PC-9 (cell line): ENCODE results near the gene ZNRF4. TPM values are rescaled to one million over a fixed set of nuclear protein-coding genes. Genes with fewer than 3 reads are reported as not detected.

Experiments used
- BruUV-seq: library from RNA; stranded (reverse); fragments of 400-500 nt; replicated peaks from 2 replicates; lab custom pipeline; 2021; lab: Mats Ljungman, UMichigan
- CTCF ChIA-PET: fragments of 300-600 bp; sonication (Branson Sonifier 250); formaldehyde crosslinking; loops from one replicate; lab custom pipeline; 2022; ENCODE audit warnings: antibody characterized with exemption; lab: Charles Lee
- POLR2A ChIA-PET: fragments of 300-600 bp; sonication (Branson Sonifier 250); formaldehyde crosslinking; loops from one replicate; lab custom pipeline; 2022; ENCODE audit warnings: antibody characterized with exemption; ENCODE audit not compliant: unreplicated experiment; lab: Charles Lee
- DNase-seq, 2 experiments: peaks; one replicate each; pipeline versions ENCODE4 v3.0.0 to v3.0.0-alpha.2; 2015 to 2022; ENCODE audit warnings: mixed read lengths in 1 of 2
- H2AFZ ChIP-seq: fragments of 200-600 bp; sonication (generic); 2 replicates; pipeline ENCODE4 v1.8.1; 2017; ENCODE audit warnings: antibody characterized with exemption
- H3F3A ChIP-seq: fragments of 200-600 bp; sonication (generic); 2 replicates; pipeline ENCODE4 v1.8.1; 2017; ENCODE audit warnings: antibody characterized with exemption, mild to moderate bottlenecking, low read depth; ENCODE audit not compliant: insufficient read depth
- H3K27ac ChIP-seq: fragments of 200-600 bp; sonication (generic); 2 replicates; pipeline ENCODE4 v1.6.1; 2016; ENCODE audit warnings: mixed run types
- H3K27me3 ChIP-seq: fragments of 200-600 bp; sonication (generic); 2 replicates; pipeline ENCODE4 v1.6.1; 2016; ENCODE audit warnings: low read depth, mixed run types; ENCODE audit not compliant: insufficient read depth
- H3K36me3 ChIP-seq: fragments of 200-600 bp; sonication (generic); 2 replicates; pipeline ENCODE4 v1.6.1; 2016; ENCODE audit warnings: low read depth, mixed run types
- H3K4me1 ChIP-seq: fragments of 200-600 bp; sonication (generic); replicated peaks from 2 replicates; pipeline ENCODE4 v1.6.1; 2016; ENCODE audit warnings: mixed run types; ENCODE audit not compliant: insufficient read depth
- H3K4me2 ChIP-seq: fragments of 200-600 bp; sonication (generic); 2 replicates; pipeline ENCODE4 v1.6.1; 2017; ENCODE audit warnings: mixed run types
- H3K4me3 ChIP-seq: fragments of 200-600 bp; sonication (generic); 2 replicates; pipeline ENCODE4 v1.6.1; 2016; ENCODE audit warnings: mixed run types
- H3K79me2 ChIP-seq: fragments of 200-600 bp; sonication (generic); 2 replicates; pipeline ENCODE4 v1.6.1; 2017; ENCODE audit warnings: low read depth, mixed run types
- H3K9me2 ChIP-seq: fragments of 200-600 bp; sonication (generic); 2 replicates; pipeline ENCODE4 v1.8.1; 2017; ENCODE audit warnings: mild to moderate bottlenecking; ENCODE audit not compliant: insufficient read depth
- H3K9me3 ChIP-seq: fragments of 200-600 bp; sonication (generic); 2 replicates; pipeline ENCODE4 v1.8.1; 2016; ENCODE audit warnings: low read depth; ENCODE audit not compliant: insufficient read depth
- H4K20me1 ChIP-seq: fragments of 200-600 bp; sonication (generic); 2 replicates; pipeline ENCODE4 v1.8.1; 2017; ENCODE audit not compliant: insufficient read depth
- EZH2 ChIP-seq: fragments of 200-600 bp; sonication (generic); IDR thresholded peaks from 2 replicates; pipeline ENCODE4 v1.8.0; 2017; ENCODE audit warnings: antibody characterized with exemption, low read depth
- intact Hi-C: fragments of 100-400 bp; cut with micrococcal nuclease; formaldehyde crosslinking; loops from one replicate; pipeline ENCODE4 v1.10.0; 2022; ENCODE audit not compliant: unreplicated experiment
- total RNA-seq: library from RNA; stranded (reverse); gene quantifications from 2 replicates; pipeline ENCODE4 v1.2.3, GENCODE V29; 2021
- TF ChIP-seq, protein P1 (sequence below): fragments of 200-600 bp; sonication (generic); conservative IDR thresholded peaks from 2 replicates; pipeline ENCODE4 v1.6.1; 2017; ENCODE audit warnings: mixed run types, antibody characterized with exemption, mild to moderate bottlenecking, moderate library complexity

ZNRF4 gene
- total RNA-seq, 1 experiment from 2014 or later = not detected

DNA sequence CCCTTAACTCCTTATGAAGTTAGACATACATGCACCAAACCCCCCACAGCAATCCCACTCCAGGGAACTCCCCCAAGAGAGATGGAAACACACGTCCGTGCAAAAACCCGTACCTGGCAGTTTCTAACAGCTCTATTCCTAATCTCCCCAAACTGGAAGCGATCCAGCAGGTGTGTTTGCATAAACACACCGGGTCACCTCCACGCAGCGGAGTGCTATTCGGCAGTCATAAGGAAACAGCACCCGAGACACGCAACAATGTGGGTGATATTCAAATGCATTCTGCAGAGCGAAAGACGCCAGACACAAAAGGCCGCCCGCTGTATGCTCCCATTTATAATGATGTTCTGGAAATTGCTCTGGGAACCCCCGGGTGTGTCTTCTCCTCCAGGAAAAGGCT, 6.8 kb upstream of the ZNRF4 start:
- CTCF ChIA-PET = no interaction called here
- Histone ChIP-seq H3K9me3 (no peaks in the 10 kb centered on the region), H3K79me2 (no peaks in the 10 kb centered on the region), H3K27me3 (0 out of 2 replicates have a peak, but pooled peaks cover 2% of the 10 kb centered on the region), H3K4me1 (no peaks in the 10 kb centered on the region), H2AFZ (no peak overlapping the region), H3K36me3 (no peaks in the 10 kb centered on the region), H3K4me3 (no peak overlapping the region), H3K27ac (no peak overlapping the region), H3K9me2 (no peaks in the 10 kb centered on the region), H4K20me1 (no peaks in the 10 kb centered on the region), H3K4me2 (no peak overlapping the region), H3F3A (no peaks in the 10 kb centered on the region)
- no TSS peak for BruUV-seq
- DNase-seq = no peak
- TF ChIP-seq, protein P1, sequence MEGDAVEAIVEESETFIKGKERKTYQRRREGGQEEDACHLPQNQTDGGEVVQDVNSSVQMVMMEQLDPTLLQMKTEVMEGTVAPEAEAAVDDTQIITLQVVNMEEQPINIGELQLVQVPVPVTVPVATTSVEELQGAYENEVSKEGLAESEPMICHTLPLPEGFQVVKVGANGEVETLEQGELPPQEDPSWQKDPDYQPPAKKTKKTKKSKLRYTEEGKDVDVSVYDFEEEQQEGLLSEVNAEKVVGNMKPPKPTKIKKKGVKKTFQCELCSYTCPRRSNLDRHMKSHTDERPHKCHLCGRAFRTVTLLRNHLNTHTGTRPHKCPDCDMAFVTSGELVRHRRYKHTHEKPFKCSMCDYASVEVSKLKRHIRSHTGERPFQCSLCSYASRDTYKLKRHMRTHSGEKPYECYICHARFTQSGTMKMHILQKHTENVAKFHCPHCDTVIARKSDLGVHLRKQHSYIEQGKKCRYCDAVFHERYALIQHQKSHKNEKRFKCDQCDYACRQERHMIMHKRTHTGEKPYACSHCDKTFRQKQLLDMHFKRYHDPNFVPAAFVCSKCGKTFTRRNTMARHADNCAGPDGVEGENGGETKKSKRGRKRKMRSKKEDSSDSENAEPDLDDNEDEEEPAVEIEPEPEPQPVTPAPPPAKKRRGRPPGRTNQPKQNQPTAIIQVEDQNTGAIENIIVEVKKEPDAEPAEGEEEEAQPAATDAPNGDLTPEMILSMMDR = no peak
- no peak for TF ChIP-seq EZH2
- POLR2A ChIA-PET = no interaction called here
- intact Hi-C loops = no loop called here

DNA sequence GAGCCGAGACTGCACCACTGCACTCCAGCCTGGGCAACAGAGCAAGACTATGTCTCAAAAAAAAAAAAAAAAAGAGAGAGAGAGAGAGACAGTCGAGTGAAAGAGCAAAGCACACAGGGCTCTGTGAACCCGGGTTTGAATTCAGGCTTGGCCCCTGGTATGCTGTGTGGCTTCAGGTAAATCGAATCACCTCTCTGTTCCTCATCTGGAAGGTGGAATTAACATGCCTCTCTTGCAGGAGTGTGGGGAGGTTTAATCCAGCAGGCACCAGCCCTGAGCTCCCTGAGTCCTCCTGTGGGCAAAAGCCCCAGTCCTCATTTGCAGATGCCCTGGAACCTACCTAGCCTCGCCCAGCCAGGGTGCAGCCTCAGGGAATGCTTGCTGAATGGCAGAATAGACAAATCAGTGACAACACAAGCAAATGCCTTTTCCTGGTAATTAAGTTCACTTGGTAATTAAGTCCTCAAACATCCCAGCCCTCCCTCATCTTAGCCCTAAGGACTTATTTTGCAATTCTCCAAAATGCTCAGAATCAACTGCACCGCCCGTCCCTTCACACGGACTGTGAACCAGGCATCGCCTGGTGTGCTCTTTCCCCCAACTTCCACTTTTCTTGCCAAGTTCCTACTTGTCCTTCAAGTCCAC, 4.6 kb upstream of the ZNRF4 start:
- intact Hi-C loops = no loop called here
- TF ChIP-seq EZH2 = no peak
- TF ChIP-seq, protein P1 = no peak
- Histone ChIP-seq H3K27me3 (0 out of 2 replicates have a peak, but pooled peaks cover 2% of the 10 kb centered on the region), H3K79me2 (no peaks in the 10 kb centered on the region), H2AFZ (no peak overlapping the region), H3F3A (no peaks in the 10 kb centered on the region), H3K9me2 (no peaks in the 10 kb centered on the region), H3K9me3 (no peaks in the 10 kb centered on the region), H3K4me3 (no peak overlapping the region), H3K36me3 (no peaks in the 10 kb centered on the region), H3K4me2 (no peak overlapping the region), H4K20me1 (no peaks in the 10 kb centered on the region), H3K27ac (no peak overlapping the region), H3K4me1 (no peaks in the 10 kb centered on the region)
- CTCF ChIA-PET = no interaction called here
- DNase-seq = no peak
- no TSS peak for BruUV-seq
- POLR2A ChIA-PET = no interaction called here

DNA sequence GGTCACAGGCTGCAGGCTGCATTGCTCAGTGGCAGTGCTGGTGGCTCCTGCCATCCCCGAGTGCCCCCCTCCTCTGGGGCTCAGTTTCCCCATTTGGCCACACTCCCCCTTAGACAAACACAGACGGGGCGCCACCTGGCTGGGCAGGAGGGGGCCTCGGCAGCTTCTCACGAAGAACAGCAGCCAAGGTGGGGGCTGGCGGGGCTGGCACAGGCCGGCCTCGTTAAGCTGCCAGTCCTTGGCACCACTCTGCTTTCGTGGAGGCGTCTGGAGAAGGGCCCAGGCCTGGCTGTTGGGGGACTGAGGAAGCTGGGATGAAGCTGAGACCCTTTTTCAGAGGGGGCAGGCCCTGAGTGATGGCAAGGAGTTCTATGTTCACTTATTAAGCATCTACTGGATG, 3.7 kb upstream of the ZNRF4 start:
- intact Hi-C loops = no loop called here
- no peak overlapping the region for H3K4me2 ChIP-seq
- TF ChIP-seq EZH2 = no peak
- TF ChIP-seq, protein P1 = no peak
- POLR2A ChIA-PET = no interaction called here
- no peak overlapping the region for H2AFZ ChIP-seq
- no peaks in the 10 kb centered on the region for H3K36me3 ChIP-seq
- H4K20me1 ChIP-seq = no peaks in the 10 kb centered on the region
- H3K27ac ChIP-seq = no peak overlapping the region
- no peaks in the 10 kb centered on the region for H3K9me2 ChIP-seq
- H3K79me2 ChIP-seq = no peaks in the 10 kb centered on the region
- BruUV-seq = no TSS peak
- H3K27me3 ChIP-seq = 0 out of 2 replicates have a peak, but pooled peaks cover 2% of the 10 kb centered on the region
- CTCF ChIA-PET = no interaction called here
- H3K4me1 ChIP-seq = no peaks in the 10 kb centered on the region
- no peaks in the 10 kb centered on the region for H3K9me3 ChIP-seq
- no peak for DNase-seq
- H3K4me3 ChIP-seq = no peak overlapping the region
- no peaks in the 10 kb centered on the region for H3F3A ChIP-seq
